ENCODE results near the gene USP1. TPM values are rescaled to one million over a fixed set of nuclear protein-coding genes. Genes with fewer than 3 reads are reported as not detected.

Gene USP1
- total RNA-seq, 1 donor from 2014 or later: 22.3 TPM

- H3K4me3 ChIP-seq: no peak overlapping the region
These were observed 10.6 kb upstream of the USP1 start for GRCh38 chr1:62426237-62426636.

GRCh38 chr1:62426794-62427193, 10.1 kb upstream of the USP1 start:
- Histone ChIP-seq H3K4me3 (no peak overlapping the region), H3K27me3 (ENCODE audit: low read depth) (no peaks in the 10 kb centered on the region), H3K9me3 (no peaks in the 10 kb centered on the region), H3K4me1 (no peaks in the 10 kb centered on the region), H3K36me3 (no peaks in the 10 kb centered on the region), H3K27ac (no peak overlapping the region)
- ATAC-seq (no peak), DNase-seq (no peak)
- intact Hi-C loops (cut with DNase I): no loop called here
- TF ChIP-seq CTCF (IDR thresholded peaks at IDR 0.05): no peak

More at GRCh38 chr1:62426237-62426636, 10.6 kb upstream of the USP1 start:
- no peaks in the 10 kb centered on the region for H3K9me3 ChIP-seq
- no peaks in the 10 kb centered on the region for H3K36me3 ChIP-seq
- no peak for TF ChIP-seq CTCF (IDR thresholded peaks at IDR 0.05)
- no peaks in the 10 kb centered on the region for H3K27me3 ChIP-seq (ENCODE audit: low read depth)
- H3K4me1 ChIP-seq: no peaks in the 10 kb centered on the region
- no peak overlapping the region for H3K27ac ChIP-seq
- intact Hi-C loops (cut with DNase I): no loop called here
- DNase-seq (no peak), ATAC-seq (no peak)

GRCh38 chr1:62428351-62428750, 8.5 kb upstream of the USP1 start:
- intact Hi-C loops (cut with DNase I): no loop called here
- no peaks in the 10 kb centered on the region for H3K36me3 ChIP-seq
- H3K4me1 ChIP-seq: no peaks in the 10 kb centered on the region
- no peak overlapping the region for H3K27ac ChIP-seq
- no peaks in the 10 kb centered on the region for H3K27me3 ChIP-seq (ENCODE audit: low read depth)
- no peak for TF ChIP-seq CTCF (IDR thresholded peaks at IDR 0.05)
- ATAC-seq (no peak), DNase-seq (no peak)
- H3K9me3 ChIP-seq: no peaks in the 10 kb centered on the region
- no peak overlapping the region for H3K4me3 ChIP-seq

- no peak overlapping the region for H3K27ac ChIP-seq
- no peaks in the 10 kb centered on the region for H3K4me1 ChIP-seq
- no peaks in the 10 kb centered on the region for H3K9me3 ChIP-seq
- intact Hi-C loops (cut with DNase I): no loop called here
- H3K27me3 ChIP-seq (ENCODE audit: low read depth): no peaks in the 10 kb centered on the region
- H3K4me3 ChIP-seq: no peak overlapping the region
- ATAC-seq (no peak), DNase-seq (no peak)
- H3K36me3 ChIP-seq: no peaks in the 10 kb centered on the region
- TF ChIP-seq CTCF (IDR thresholded peaks at IDR 0.05): no peak
These were observed 7.3 kb upstream of the USP1 start for GRCh38 chr1:62429581-62429980.

GRCh38 chr1:62433861-62434617, 2.8 kb upstream of the USP1 start:
- Histone ChIP-seq H3K4me3 (no peak overlapping the region), H3K36me3 (no peaks in the 10 kb centered on the region), H3K27me3 (ENCODE audit: low read depth) (no peaks in the 10 kb centered on the region), H3K9me3 (no peaks in the 10 kb centered on the region), H3K4me1 (peaks cover 19% of the 10 kb centered on the region), H3K27ac (no peak overlapping the region)
- intact Hi-C loops (cut with DNase I): no loop called here
- no peak for TF ChIP-seq CTCF (IDR thresholded peaks at IDR 0.05)
- no peak for DNase-seq
- ATAC-seq: no peak
